Activated CD8-positive, alpha-beta memory T cell treated with anti-CD3 and anti-CD28 coated beads for 36 hours (primary cell): Measurements from ENCODE around the gene COL1A1. TPM values are rescaled to one million over a fixed set of nuclear protein-coding genes. Genes with fewer than 3 reads are reported as not detected.

ENCODE experiments used
- CTCF ChIA-PET: fragments of 350-600 bp; sonication (Branson Sonifier 250); formaldehyde crosslinking; loops from one replicate; lab custom pipeline; 2021; ENCODE audit warnings: antibody characterized with exemption; lab: Charles Lee
- POLR2A ChIA-PET: fragments of 350-600 bp; sonication (Branson Sonifier 250); formaldehyde crosslinking; loops from one replicate; lab custom pipeline; 2021; ENCODE audit warnings: antibody characterized with exemption; lab: Charles Lee
- total RNA-seq, 2 experiments: library from RNA; stranded (reverse); gene quantifications; one replicate each; pipeline ENCODE4 v1.2.3, GENCODE V29; 2021

The COL1A1 gene
- total RNA-seq, 2 experiments from 2014 or later: 0.65 to 1.0 TPM

DNA sequence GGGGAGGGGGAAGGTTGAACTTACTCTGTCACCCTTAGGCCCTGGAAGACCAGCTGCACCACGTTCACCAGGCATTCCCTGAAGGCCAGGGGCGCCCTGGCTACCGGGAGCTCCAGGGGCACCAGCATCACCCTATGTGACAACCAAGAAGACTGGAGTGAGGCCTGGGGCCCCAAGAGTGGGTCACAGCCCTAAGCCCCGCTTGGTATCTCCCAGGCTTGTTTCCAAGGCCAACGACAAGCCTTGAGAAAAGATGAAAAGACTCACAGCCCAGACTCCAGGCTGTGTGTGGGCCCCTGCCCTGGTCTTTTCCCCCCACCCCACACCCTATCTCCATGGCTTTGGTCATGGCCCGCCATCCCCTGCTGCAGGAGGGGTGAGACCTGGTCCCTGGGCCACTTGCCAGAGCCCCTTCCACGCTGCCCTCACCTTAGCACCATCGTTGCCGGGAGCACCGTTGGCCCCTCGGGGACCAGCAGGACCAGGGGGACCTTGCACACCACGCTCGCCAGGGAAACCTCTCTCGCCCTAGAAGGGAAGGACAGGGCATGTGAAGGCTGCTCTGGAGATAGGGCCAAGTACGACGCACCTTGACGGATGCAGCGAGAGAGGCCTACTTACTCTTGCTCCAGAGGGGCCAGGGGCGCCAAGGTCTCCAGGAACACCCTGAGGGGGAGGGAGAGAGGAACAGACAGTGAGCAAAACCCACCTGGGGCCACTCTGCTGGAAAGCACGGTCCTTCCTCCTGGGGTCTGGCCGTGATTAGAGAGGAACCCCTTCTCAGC is 9.9 kb downstream of the COL1A1 start:
- CTCF ChIA-PET: interaction anchor here (1.1 kb wide), 1 partner anchor 9 kb away, joined by 4 read pairs; the partner anchor contains the start of gene COL1A1

DNA sequence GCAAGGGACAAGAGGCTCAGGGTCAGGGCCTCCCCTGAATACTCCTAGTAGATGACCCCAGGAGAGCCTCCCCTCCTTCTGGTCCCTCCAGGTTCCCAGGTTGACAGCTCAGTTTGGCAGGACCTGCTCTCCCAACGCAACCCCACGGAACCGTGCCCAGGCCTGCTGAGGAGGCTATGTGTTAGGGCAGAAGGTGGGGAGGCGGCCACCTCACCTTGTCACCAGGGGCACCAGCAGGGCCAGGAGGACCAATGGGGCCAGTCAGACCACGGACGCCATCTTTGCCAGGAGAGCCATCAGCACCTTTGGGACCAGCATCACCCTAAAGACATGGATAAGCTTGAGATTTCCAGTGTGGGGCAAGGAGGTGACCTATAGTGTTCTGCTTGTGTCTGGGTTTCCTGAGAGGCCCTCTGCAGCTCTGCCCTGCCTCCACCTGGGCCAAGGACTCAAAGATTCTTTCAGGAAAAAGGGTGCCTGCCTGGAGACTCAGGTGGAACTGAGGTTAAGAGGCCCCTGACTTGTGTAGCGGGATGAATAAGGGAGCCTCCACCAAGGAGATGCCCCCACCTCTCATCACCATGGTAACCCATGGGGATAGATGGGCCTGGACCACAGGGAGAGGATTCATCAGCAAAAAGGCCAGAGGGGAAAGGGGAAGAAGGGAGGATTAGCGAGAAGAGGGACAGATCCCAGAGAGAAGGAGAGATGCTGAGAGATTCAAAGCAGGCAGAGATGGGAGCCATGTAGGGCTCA is 10.7 kb downstream of the COL1A1 start:
- POLR2A ChIA-PET: interaction anchor here (0.9 kb wide), 1 partner anchor 21 kb away, joined by 3 read pairs; no protein-coding TSS in a partner anchor
- CTCF ChIA-PET: interaction anchor here (1.1 kb wide), 1 partner anchor 10 kb away, joined by 4 read pairs; the partner anchor contains the start of gene COL1A1

More for the DNA sequence above, 9.9 kb downstream of the COL1A1 start:
- POLR2A ChIA-PET: interaction anchor here (0.9 kb wide), 1 partner anchor 22 kb away, joined by 3 read pairs; no protein-coding TSS in a partner anchor

DNA sequence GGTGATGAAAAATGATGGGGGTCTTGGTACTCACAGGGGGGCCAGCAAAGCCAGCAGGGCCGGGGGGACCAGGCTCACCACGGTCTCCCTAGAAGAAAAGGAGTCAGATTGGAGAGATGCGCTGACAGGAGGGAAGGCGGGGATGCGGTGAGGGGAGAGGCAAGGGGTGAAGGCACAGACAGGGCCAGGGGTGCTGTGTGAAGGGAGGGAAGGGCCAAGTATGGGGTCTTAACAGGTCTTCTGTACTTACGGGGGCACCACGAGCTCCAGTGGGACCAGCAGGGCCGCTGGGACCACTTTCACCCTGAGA is 11.2 kb downstream of the COL1A1 start:
- POLR2A ChIA-PET: no interaction called here
- CTCF ChIA-PET: no interaction called here

DNA sequence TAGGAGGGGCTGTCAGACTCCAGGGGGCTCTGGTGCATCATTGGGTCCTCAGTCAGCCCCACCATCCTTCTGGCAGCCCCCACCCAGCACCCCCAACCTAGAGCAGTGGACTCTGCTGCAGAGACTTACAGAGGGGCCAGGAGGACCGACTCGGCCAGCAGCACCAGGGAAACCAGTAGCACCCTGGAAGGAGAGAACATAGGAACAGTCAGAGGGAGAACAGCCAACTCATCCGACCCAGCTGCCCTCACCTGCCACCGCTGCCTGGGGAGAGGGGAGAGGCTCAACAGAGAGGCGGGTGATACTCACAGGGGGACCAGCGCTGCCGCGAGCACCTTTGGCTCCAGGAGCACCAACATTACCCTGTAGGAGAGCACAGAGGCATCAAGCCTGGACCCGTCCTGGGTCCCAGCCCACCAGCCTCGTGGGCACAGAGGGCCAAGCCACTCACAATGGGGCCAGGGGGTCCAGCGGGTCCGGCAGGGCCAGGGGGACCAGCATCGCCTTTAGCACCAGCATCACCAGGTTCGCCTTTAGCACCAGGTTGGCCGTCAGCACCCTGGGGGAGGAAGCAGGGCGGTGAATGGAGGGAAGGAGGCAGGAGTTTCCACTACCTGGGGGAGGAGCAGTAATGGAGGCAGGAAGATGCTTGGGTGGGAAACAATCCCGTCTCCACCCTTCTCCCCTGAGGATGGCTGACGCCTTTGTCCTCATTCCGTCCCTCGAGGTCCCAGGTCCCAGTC is 11.7 kb downstream of the COL1A1 start:
- ChIA-PET POLR2A (no interaction called here), CTCF (no interaction called here)

DNA sequence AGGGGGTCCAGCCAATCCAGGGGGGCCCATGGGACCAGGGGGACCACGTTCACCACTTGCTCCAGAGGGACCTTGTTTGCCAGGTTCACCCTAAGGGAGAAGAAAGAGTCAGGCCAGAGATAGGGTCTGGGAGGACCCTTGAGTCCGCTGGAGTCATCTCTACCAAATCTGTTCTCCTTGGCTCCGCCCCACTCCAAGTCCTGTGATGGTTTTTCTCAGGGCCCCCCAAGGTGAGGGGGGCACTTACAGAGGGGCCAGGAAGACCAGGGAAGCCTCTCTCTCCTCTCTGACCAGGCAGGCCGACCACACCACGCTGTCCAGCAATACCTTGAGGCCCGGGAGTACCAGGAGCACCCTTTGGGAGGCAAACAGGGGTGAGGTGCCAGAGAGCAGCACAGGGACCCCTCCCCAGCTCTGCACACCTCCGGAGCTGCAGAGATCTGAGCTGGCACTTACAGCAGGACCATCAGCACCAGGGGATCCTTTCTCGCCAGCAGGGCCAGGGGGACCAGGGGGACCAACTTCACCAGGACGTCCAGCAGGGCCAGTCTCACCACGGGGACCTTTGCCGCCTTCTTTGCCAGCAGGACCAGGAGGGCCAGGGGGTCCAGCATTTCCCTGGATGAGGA is 12.4 kb downstream of the COL1A1 start:
- ChIA-PET POLR2A (no interaction called here), CTCF (no interaction called here)

DNA sequence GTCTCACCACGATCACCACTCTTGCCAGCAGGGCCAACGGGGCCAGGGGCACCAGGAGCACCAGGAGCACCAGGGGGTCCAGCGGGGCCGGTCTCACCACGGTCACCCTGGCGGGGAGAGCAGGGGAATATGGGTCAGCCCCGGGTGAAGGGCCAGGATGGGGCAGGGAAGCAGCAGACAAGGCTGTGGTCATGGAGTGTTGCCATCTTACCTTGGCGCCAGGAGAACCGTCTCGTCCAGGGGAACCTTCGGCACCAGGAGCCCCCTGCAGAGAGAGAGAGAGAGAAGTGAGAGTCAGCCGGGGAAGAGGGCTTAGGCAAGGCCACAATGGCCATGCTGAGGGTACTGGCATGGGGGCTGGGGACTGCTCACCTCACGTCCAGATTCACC is 12.9 kb downstream of the COL1A1 start:
- CTCF ChIA-PET: interaction anchor here (0.9 to 1.3 kb wide), 2 partner anchors 13 to 109 kb away, joined by 3 to 5 read pairs; partner anchors contain the start of gene COL1A1
- POLR2A ChIA-PET: no interaction called here

DNA sequence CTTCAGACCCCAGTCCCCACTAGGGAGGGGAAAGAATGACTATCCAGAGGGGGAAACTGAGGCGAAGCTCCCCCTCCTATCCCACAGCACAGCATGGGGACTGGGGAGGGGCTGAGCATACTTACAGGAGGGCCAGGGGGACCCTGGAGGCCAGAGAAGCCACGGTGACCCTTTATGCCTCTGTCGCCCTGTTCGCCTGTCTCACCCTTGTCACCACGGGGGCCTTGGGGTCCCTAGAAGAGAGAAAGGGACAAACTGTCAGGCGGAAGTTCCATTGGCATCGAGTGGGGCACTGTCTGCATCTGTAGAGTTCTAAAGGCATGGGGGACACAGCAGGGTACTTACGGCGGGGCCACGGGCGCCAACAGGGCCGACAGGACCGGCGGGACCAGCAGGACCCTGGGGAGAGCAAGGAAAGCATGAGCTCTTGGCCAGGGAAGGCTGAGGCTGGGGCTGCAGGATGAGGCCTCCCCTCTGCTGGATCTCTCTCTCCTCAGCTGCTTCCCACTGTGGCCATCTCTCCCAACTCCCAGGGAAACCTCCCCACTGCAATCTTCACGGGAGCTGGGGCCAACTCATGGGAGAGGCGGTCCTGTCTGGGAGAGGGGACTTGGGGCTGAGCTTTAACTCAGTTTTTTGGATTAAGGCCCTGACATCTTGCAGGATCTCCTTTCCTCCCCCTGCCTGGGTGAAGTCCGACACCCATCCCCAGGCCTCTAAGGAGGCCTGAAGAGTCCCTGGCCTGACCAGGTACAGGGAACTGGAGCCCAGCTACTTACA is 13.5 kb downstream of the COL1A1 start:
- POLR2A ChIA-PET: no interaction called here
- CTCF ChIA-PET: interaction anchor here (0.6 to 1.3 kb wide), 3 partner anchors 14 to 110 kb away, joined by 3 to 5 read pairs (median 3); partner anchors contain the start of gene COL1A1

DNA sequence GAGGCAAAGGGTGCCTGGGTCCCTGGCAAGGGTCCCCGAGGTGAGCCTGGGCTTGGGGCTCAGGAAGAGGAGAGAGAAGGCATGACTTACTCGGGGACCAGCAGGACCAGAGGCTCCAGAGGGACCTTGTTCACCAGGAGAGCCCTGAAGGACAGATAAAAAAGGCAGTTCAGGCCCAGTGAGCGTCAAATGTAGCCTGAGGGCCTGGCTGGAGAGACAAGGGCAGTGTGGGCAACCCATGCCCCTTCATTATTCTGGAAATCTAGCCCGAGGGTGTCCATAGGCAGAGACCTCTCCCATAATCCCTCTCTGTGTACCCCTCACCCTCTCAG is 14.1 kb downstream of the COL1A1 start:
- ChIA-PET POLR2A (no interaction called here), CTCF (interaction anchor here (1.3 kb wide), 1 partner anchor 111 kb away, joined by 5 read pairs; no protein-coding TSS in a partner anchor)

DNA sequence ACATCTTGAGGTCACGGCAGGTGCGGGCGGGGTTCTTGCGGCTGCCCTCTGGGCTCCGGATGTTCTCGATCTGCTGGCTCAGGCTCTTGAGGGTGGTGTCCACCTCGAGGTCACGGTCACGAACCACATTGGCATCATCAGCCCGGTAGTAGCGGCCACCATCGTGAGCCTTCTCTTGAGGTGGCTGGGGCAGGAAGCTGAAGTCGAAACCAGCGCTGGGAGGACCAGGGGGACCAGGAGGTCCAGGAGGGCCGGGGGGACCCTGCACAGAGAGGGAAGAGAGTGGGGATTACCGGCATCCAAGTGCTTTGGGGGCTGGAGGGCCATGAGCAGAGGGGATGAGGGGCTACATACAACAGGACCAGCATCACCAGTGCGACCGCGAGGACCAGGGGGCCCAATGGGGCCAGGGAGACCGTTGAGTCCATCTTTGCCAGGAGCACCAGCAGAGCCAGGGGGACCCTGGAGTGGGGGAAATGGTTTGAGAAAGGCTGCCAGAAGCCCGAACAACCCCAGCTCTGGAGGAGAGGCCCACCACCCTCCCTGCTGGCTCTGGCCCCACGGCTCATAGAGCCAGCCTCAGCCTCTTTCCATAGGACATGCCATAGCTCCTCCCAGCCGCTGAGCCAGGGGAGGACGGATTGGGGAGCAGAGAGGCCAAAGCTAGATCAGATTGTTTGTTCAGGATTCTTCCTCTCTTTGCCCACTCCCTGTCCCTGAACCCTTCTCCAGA is 14.6 kb downstream of the COL1A1 start:
- POLR2A ChIA-PET: no interaction called here
- CTCF ChIA-PET: no interaction called here

DNA sequence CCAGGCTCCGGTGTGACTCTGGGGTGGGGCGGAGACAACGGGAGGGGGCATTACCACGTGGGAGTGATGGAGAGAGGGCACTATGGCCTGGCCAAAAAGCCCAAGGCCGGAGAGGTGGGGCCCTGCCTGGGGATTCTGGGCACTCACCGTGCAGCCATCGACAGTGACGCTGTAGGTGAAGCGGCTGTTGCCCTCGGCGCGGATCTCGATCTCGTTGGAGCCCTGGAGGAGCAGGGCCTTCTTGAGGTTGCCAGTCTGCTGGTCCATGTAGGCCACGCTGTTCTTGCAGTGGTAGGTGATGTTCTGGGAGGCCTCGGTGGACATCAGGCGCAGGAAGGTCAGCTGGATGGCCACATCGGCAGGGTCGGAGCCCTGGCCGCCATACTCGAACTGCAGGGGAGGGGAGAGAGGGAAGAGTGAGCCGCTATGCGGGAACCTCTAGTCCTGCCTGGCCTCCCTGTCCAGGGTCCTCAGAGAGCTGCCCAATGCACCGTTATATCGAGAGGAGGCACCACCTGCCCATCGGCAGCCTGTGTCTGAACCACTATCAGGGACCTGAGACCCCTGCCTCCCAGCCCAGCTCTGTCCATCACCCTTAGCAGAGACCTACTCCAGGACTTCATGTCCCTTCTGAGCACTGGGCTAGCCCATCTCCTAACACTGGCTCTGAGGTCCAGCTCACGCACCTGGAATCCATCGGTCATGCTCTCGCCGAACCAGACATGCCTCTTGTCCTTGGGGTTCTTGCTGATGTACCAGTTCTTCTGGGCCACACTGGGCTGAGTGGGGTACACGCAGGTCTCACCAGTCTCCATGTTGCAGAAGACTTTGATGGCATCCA is 15.6 kb downstream of the COL1A1 start:
- POLR2A ChIA-PET: no interaction called here
- CTCF ChIA-PET: interaction anchor here (0.9 kb wide), 1 partner anchor 14 kb away, joined by 3 read pairs; no protein-coding TSS in a partner anchor

DNA sequence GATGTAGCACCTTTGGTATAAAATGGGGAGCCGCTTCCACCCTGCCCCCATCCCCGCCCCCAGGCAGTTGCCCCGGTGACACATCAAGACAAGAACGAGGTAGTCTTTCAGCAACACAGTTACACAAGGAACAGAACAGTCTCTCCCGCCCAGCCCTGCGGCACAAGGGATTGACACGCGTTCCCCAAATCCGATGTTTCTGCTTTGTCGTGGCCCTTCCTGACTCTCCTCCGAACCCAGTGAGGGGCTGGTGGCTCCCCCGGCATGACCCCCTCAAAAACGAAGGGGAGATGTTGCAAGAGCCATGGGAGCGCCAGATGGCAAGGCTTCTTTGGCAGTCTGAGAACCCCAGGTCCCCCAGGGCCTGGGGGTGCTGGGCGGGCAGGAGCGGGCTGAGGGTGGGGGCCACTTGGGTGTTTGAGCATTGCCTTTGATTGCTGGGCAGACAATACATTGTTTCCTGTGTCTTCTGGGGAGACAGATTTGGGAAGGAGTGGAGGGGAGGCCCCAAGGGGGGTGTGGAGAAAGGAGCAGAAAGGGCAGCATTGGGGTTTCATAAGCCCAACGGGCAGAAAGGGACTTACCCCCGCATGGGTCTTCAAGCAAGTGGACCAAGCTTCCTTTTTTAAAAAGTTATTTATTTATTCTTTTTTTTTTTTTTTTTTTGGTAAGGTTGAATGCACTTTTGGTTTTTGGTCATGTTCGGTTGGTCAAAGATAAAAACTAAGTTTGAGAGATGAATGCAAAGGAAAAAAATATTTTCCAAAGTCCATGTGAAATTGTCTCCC is 16.6 kb downstream of the COL1A1 start:
- ChIA-PET CTCF (interaction anchor here (0.6 kb wide), 1 partner anchor 1934 kb away, joined by 3 read pairs; no protein-coding TSS in a partner anchor), POLR2A (no interaction called here)

DNA sequence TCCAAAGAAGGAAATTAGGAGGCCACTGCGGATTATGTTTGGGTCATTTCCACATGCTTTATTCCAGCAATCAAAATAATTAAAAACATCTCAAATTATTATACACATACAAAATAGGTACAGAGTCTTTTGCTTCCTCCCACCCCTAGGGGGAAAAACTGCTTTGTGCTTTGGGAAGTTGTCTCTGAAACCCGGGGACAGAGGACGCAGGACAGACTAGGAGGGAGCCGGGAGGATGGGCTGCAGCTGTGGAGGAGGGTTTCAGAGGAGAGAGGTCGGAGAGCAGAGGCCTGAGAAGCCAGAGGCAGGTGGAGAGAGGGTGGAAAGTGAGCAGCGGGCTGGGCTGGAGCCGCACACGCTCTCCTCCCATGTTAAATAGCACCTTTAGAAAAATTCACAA is 17.4 kb downstream of the COL1A1 start:
- CTCF ChIA-PET: no interaction called here
- POLR2A ChIA-PET: no interaction called here

DNA sequence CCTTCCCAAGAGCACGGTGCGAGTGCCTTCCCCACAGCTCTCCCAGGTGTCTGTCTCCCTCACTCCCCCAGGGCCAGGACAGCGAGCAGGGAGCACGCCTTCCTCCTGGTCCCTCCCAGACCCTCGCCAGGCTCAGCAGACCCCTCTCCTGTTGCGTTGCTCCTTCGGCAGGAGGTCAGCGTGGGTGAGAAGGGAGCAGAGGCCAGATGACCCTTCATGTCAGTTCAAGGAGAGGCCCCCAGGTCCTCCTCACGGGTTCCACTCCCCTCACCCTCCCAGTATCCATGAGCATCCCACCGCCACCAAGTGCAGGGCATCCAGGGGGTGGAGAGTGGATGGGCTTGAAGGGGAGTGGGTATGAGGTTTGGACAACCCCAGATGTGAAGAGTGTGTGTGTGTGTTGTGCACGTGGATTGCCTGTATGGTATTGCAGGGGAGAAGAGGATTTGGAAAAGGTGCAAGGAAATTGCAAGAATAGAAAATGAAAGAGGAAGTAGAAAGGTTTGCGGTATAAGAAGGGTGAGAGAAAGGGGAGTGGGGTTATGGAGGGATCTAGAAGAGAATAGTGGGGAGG is 17.9 kb downstream of the COL1A1 start:
- POLR2A ChIA-PET: no interaction called here

DNA sequence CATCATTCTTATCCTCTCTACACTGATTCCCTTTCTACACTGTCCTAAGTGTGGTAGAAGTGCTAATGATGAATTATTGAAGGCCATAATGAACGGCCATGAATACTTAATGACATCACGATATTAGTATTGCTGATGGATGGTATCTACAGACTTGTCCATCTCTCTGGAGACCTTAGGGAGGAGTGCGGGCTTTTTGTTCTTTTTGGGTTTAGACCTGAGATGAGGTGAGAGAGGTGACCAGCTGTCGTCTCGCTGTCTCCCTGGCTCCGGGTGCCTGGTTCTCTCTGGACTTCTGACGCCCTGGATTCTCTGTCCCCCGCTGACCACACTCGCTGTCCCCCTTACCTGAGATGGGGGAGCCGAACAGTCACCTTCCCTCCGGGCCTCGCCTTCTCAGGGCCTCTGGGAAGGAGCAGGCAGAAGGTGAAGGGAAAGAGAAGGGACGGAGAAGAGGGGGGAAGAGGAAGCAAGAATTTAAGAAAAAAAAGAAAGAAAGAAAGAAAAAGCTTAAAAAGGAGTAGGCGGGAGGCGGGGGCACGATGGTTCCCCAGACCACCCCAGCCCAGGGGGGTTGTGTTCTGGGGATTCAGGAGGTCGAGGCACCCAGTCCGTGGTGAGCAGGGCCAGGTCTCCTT is 18.5 kb downstream of the COL1A1 start:
- CTCF ChIA-PET: no interaction called here
- POLR2A ChIA-PET: no interaction called here

More for the DNA sequence above, 17.9 kb downstream of the COL1A1 start:
- CTCF ChIA-PET: no interaction called here
